Activated CD8-positive, alpha-beta memory T cell treated with anti-CD3 and anti-CD28 coated beads, Interleukin-2, amount 50 U/mL, for 1 hour (primary cell): ENCODE measurements around the gene APBA3.
A peak's percentile ranks its signal among the peaks of the same experiment; 100 is the strongest.

Experiments used
- DNase-seq: peaks from one replicate; pipeline ENCODE4 v3.0.0-alpha.2; 2020; ENCODE audit errors: extremely low read depth

Gene APBA3, protein sequence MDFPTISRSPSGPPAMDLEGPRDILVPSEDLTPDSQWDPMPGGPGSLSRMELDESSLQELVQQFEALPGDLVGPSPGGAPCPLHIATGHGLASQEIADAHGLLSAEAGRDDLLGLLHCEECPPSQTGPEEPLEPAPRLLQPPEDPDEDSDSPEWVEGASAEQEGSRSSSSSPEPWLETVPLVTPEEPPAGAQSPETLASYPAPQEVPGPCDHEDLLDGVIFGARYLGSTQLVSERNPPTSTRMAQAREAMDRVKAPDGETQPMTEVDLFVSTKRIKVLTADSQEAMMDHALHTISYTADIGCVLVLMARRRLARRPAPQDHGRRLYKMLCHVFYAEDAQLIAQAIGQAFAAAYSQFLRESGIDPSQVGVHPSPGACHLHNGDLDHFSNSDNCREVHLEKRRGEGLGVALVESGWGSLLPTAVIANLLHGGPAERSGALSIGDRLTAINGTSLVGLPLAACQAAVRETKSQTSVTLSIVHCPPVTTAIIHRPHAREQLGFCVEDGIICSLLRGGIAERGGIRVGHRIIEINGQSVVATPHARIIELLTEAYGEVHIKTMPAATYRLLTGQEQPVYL

DNA sequence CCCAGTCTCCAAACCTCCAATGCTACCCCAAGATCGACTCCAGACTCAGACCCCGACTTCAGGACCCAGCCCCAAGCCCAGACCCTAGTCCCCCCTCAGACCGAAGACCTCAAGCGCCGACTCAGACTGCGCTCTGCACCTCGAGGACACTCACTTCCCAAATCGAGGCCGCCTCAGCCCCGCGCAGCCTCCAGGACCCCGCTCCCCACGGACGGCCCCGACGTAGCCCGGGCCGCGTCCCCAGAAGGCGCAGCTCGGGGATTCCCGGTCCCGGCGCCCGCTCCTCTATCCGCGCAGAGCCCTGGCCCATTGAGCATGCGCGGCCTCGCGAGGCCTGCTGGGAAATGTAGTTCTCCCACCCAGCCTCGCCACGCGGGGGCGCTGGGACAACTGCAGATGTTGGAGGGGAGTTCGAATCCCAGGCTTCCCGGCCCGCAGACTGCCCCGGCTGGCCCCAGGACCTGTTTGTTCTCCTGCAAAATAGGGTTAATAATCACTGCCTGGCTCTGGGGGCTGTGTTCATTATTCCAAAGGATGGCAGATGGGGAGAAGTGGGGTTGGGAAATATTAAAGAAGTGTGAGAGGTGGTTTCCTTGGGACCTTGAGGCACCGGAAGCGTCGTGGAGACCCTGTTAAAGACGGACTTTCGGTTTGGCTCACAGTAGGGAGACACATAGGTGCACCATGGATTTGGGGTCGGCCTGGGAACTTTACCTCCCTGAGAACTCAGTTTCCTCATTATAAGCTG lies at the start of gene APBA3:
Gene APBA3 (minus strand): TSS at position 311 of the 748 bp plus-strand sequence. CDS start 1,428 bp downstream, outside the sequence.
- peak; percentile 77 for DNase-seq

GRCh38 chr19:3810708-3811355 lies 49.3 kb upstream of the APBA3 start:
- DNase-seq, result no peak

- no peak for DNase-seq
These were observed 48.6 kb upstream of the APBA3 start for GRCh38 chr19:3809881-3810707.

- no peak for DNase-seq
These were observed 47.1 kb upstream of the APBA3 start for GRCh38 chr19:3808420-3809143.

DNA sequence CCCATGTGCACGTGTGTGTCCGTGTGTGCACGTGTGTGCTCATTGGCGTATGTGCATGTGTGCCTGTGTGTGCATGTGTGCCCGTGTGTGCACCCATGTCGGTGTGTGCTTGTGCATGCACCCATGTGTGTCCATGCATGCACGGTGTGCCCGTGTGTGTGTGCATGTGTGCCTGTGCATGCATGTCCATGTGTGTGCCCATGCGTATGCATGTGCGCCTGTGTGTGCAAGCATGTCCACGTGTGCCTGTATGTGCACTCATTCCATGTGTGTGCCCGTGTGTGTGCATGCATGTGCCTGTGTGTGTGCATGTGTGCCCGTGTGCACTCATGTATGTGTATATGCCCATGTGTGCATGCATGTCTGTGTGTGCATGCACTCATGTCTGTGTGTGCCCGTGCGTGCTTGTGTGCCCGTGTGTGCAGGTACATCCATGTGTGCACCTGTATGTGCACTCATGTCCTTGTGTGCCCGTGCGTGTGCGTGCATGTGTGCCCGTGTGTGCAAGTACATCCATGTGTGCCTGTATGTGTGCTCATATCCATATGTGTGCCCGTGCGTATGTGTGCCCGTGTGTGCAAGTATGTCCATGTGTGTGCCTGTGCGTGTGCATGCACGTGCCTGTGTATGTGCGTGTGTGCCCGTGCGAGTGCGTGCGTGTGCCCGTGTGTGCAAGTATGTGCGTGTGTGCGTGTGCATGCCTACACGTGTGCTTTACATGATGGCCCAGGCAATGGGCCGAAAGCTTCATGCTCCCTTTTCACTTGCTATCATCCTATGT lies 46.3 kb upstream of the APBA3 start:
- no peak for DNase-seq

- no peak for DNase-seq
These were observed 45.6 kb upstream of the APBA3 start for GRCh38 chr19:3807131-3807480.

GRCh38 chr19:3805859-3806258 lies 44.4 kb upstream of the APBA3 start:
- DNase-seq, result no peak

GRCh38 chr19:3804429-3804828 lies 42.9 kb upstream of the APBA3 start:
- DNase-seq, result no peak

DNA sequence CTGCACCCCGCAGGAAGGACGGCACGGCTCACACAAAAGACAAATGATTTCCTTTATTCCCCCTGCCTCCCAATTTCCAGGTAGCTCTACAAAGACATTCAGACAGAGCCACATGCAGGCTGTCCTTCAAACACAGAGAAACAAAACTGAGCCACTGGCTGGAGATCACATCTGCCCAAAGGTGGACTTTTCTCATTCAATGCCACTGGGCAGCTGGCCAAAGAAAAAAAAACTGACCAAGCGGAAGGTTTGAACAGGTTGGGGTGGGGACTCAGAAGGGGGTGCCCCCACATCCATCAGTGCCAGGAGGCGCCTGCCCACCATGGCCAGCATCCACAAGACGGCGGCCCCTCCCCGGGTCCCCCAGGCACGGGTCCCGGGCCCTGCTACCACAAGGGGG lies 42.5 kb upstream of the APBA3 start:
- no peak for DNase-seq

GRCh38 chr19:3803114-3803888 lies 41.8 kb upstream of the APBA3 start:
- DNase-seq, result no peak

DNA sequence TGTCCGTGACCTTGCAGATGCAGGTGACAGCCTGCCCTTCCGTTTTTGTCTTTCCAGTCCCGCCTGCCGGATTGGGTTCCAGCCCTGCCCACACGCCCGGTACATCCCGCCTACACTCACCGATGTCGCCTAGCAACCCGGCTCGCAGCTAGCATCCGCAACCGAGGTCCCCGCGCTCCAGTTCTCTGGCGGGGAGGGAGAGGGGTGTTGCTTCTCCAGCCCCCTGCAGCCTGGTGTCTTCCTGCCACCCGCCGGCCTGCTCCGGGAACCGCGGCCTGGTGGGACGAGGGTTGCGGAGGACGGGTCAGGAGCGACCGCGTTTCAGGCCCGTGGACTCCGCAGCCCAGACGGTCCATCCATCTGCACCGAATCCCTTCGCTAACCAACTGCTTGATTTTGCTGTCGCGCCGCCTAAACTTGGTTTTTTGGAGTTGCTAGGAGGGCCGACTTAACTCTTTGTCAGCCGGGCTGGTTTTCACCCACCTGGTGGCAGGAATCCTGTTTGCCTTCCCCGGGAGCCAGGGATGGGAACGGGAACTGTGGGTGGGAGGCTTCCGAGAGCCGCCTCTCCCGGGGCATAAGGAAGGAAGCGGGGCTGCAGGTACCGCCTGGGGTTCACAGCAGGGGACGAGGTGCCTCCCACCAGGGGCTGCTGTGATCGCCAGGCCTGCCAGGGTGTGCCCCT lies 40.1 kb upstream of the APBA3 start:
- DNase-seq, result no peak

DNA sequence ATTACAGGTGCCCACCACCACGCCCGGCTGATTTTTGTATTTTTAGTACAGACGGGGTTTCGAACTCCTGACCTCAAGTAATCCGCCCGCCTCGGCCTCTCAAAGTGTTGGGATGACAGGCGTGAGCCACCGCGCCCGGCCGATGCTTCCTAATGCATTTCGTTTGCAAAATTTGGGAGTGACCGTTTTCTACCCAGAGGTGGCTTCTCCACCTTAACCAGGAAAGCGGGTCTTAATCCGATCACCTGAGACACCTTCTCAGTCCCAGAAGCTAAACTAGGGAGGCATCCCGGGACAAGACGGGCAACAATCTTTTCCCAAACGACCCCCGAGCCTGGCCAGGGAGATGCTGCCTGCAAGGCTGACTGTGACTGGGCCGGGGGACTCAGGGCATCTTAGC lies 39.5 kb upstream of the APBA3 start:
- DNase-seq, result no peak

- no peak for DNase-seq
These were observed 36.6 kb upstream of the APBA3 start for GRCh38 chr19:3798137-3798536.

GRCh38 chr19:3796358-3796757 lies 34.9 kb upstream of the APBA3 start:
- DNase-seq, result no peak

DNA sequence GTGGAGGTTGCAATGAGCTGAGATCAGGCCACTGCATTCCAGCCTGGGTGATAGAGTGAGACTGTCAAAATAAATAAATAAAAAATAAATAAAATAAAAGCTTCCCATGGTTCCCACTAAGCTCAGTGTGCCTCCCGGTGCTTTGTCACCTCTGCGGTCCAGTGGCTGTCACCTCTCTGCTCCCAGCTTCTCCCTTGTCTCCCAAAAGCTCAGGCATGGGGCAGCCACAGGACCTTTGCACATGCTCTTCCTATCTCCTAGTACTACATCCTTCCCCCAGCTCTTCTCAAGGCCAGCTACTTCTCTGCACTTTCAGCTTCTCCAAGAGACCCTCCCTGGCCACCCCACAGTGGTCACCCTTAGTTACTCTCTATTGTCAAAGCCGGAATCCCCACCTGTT lies 32.3 kb upstream of the APBA3 start:
- DNase-seq, result no peak

- no peak for DNase-seq
These were observed 30.6 kb upstream of the APBA3 start for GRCh38 chr19:3792114-3792513.

GRCh38 chr19:3790941-3791340 lies 29.4 kb upstream of the APBA3 start:
- DNase-seq, result no peak

DNA sequence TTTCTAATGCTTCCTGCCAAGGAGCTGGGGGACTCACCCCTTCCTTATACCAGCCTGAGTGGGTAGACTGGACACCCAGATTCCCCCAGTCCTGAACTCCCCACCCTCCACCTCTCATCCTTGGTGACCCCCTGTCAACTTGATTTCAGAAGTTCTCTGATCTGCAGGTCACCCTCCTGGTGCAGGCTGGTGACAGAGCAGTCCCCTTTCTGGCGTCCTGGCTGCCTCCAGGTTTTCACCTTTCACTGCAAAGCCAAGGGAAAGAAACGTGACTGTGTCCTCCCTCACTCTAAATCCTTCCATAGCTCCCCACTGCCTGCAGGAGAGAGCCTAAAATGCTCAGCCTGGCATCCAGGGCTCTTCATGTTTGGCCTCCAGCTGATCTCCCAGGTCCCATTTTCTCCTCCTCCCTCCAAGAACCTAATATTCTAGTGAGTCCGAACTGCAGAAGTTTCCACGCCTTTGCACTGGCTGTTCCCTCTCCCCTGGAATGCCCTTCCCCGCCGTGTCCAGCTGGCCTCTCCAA lies 28.8 kb upstream of the APBA3 start:
- DNase-seq, result no peak
